ENCODE results near the gene NCOA5.

GRCh38 chr20:46021361-46022359 lies 68.1 kb downstream of the NCOA5 start:
- TF ChIP-seq, protein P1, sequence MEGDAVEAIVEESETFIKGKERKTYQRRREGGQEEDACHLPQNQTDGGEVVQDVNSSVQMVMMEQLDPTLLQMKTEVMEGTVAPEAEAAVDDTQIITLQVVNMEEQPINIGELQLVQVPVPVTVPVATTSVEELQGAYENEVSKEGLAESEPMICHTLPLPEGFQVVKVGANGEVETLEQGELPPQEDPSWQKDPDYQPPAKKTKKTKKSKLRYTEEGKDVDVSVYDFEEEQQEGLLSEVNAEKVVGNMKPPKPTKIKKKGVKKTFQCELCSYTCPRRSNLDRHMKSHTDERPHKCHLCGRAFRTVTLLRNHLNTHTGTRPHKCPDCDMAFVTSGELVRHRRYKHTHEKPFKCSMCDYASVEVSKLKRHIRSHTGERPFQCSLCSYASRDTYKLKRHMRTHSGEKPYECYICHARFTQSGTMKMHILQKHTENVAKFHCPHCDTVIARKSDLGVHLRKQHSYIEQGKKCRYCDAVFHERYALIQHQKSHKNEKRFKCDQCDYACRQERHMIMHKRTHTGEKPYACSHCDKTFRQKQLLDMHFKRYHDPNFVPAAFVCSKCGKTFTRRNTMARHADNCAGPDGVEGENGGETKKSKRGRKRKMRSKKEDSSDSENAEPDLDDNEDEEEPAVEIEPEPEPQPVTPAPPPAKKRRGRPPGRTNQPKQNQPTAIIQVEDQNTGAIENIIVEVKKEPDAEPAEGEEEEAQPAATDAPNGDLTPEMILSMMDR (IDR thresholded peaks at IDR 0.05), result no peak
- no peak for TF ChIP-seq POLR2A (IDR thresholded peaks at IDR 0.05)
